GM12875 (cell line): ENCODE results near the gene VASH1.
A peak's percentile ranks its signal among the peaks of the same experiment; 100 is the strongest.

Source experiments
- H3K4me3 ChIP-seq: one replicate; pipeline ENCODE4 v1.5.1; 2011; ENCODE audit warnings: low read depth, low read length, control low read depth
- TF ChIP-seq, protein P1 (sequence below): IDR thresholded peaks from 2 replicates; pipeline ENCODE4 v1.5.1; 2011; ENCODE audit warnings: low read depth, mild to moderate bottlenecking, control low read depth, inconsistent platforms, low read length, moderate library complexity, borderline replicate concordance; ENCODE audit not compliant: insufficient read depth

VASH1 gene

DNA sequence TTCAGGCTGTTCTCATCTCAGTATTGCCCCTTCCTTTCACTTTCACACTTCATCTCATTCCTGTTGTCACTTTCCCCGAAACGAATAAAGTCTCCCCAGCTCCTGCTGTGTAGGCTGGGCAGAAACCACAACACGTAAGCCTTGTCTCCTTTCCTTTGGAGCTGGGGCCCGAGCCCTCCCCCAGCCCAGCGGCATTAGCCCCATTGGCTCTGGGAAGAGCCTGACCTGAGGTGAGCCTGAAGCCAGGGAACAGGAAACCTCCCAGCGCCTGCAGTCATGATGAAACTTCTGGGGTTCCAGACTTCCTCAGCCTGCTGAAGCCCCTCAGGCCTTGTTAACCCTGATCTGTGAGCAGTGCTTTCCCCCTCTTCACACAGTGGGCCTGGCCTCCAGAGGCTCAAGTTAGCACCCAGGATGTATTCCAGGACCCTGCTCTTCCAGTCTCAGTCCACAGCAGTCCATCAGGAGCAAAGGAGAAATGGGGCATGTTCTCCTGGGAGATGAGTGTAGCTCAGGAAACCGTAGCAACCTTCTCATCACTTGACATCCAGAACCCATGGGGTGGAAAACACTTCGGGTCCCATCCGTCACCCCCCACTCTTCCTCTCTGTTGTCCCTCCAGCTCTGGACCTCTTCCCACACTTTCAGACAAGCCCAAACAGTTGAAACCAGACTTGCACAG is 21.8 kb downstream of the VASH1 start:
- TF ChIP-seq, protein P1, sequence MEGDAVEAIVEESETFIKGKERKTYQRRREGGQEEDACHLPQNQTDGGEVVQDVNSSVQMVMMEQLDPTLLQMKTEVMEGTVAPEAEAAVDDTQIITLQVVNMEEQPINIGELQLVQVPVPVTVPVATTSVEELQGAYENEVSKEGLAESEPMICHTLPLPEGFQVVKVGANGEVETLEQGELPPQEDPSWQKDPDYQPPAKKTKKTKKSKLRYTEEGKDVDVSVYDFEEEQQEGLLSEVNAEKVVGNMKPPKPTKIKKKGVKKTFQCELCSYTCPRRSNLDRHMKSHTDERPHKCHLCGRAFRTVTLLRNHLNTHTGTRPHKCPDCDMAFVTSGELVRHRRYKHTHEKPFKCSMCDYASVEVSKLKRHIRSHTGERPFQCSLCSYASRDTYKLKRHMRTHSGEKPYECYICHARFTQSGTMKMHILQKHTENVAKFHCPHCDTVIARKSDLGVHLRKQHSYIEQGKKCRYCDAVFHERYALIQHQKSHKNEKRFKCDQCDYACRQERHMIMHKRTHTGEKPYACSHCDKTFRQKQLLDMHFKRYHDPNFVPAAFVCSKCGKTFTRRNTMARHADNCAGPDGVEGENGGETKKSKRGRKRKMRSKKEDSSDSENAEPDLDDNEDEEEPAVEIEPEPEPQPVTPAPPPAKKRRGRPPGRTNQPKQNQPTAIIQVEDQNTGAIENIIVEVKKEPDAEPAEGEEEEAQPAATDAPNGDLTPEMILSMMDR: no peak
- no peak overlapping the region for H3K4me3 ChIP-seq

DNA sequence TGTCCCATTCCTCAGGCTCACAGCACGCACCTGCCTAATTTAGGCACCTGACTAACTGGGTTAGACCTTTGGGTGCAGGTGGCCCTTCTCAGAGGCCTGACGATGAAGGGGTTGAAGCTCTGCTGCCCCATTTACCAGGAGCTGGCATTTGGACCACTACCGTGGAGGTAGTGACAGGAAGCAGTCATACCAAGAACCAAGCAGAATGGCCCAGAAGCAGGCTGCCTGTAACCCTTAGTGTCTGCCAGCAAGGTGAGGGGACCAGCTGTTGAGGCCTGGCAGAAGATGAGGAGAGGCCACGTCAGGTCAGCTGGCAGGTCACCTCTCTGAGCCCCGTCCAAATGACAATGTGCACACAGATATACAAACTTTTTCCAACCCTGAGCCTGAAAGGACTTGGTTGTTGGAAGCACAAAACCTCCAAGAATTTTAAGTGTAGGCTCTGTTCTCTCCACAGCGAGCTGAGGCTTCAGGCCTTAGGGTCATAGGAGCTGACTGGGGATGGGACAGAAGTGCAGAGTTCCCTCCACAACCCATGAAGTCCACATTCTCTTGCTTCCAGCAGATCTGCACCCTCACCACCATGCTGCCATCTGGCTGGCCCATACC is 23.1 kb downstream of the VASH1 start:
- TF ChIP-seq, protein P1: no peak
- no peak overlapping the region for H3K4me3 ChIP-seq

DNA sequence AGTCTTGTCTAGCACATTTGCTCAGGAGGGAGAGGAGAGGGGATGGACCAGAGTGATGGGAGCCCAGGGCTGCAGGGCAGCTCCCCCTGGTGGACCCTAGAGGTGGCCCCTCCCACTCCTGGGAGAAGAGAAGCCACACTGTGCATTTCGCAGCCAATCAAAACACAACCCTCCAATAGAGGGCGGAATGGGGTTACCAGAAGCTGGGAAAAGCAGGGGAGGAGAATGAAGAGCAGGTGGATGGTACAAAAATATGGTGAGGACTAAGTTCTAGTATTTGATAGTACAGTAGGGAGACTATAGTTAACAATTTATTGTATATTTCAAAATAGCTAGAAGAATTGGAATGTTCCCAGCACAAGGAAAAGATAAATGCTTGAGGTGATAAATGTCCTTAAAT is 23.6 kb downstream of the VASH1 start:
- no peak overlapping the region for H3K4me3 ChIP-seq
- TF ChIP-seq, protein P1: peak; percentile 83

DNA sequence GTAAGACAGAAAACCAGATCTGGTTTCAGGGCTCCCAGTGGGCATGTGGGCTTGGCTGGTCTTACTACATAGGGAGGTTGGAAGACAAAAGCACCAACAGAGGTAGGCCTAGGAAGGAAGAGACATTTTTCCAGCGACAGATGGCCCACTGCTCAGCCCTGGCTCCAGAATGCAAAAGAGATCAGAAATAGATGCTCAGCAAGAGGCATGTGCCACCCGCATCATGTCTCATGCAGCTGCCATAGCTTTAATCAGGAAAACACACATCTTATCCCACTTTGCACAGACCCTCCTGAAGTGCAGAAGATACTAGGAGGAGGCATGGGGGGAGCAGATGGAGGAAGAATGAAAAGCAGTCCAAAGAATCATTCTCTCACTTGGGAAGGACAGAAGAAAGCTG is 25.3 kb downstream of the VASH1 start:
- no peak overlapping the region for H3K4me3 ChIP-seq
- TF ChIP-seq, protein P1: no peak

DNA sequence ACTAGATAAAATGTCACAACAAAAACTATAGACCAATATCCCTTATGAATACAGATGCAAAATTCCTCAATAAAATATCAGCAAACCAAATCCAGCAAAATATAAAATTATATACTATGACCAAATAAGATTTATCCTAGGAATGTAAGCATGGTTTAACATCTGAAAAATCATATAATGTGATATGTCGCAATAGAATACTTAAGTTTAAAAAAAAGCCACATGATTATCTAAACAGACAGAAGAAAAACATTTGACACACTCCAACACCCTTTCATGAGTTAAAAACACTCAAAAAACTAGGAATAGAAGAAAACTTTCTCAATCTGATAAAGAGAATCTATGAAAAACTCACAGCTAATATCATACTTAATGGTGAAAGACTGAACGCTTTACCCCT is 31.2 kb downstream of the VASH1 start:
- no peak overlapping the region for H3K4me3 ChIP-seq
- TF ChIP-seq, protein P1: no peak

DNA sequence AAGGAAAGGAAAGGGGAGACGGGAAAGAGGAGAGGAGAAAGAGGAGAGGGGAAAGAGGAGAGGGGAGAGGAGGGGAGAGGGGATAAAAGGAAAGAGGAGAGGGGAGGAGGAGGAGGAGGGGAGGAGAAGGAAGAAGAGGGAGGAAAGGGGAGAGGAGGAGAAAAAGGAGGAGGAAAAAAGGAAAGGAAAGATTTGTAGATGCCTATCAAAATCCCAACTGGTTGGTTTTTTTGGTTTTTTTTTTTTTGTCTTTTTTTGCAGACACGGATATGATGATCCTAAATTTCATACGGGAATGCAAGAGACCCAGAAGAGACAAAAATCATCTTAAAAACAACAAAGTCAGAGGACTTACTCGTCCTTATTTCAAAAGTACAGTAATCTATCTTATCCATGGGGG is 32.1 kb downstream of the VASH1 start:
- no peak overlapping the region for H3K4me3 ChIP-seq

DNA sequence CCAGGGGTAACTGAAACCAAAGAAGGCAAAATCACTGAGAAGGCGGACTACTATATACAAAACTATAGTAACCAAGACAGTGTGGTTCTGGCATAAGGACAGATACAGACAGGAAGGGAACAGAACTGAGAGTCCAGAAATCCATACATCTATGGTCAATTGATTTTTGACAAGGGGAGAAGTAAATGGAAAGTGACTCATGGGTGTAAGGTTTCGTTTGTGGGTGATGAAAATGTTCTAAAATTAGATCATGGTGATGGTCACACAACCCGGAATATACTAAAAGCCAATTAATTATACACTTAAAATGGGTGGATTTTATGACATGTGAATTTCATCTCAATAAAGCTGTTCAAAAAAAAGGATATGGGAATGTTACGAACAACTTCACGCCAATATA is 32.7 kb downstream of the VASH1 start:
- TF ChIP-seq, protein P1: no peak

More for the DNA sequence above, 32.1 kb downstream of the VASH1 start:
- TF ChIP-seq, protein P1: no peak

More for the DNA sequence above, 32.7 kb downstream of the VASH1 start:
- no peak overlapping the region for H3K4me3 ChIP-seq
